GM12878 (cell line): Measurements from ENCODE around the gene BEGAIN.

ENCODE experiments used
- EP300 ChIP-seq, 2 experiments: fragments of 150-350 bp in 1 of 2; IDR thresholded peaks; 2 replicates each; pipeline ENCODE4 v1.6.1; 2011 to 2012; ENCODE audit warnings: low read depth in 2 of 2, low read length in 2 of 2, borderline replicate concordance in 1 of 2, improper control_type of control experiment in 1 of 2, inconsistent platforms in 1 of 2; ENCODE audit not compliant: control insufficient read depth in 1 of 2
- EZH2 ChIP-seq: IDR thresholded peaks from 2 replicates; pipeline ENCODE4 v1.6.1; 2012; ENCODE audit warnings: low read depth, mild to moderate bottlenecking, control low read depth, inconsistent platforms, low read length, borderline replicate concordance; ENCODE audit not compliant: control insufficient read depth
- JUND ChIP-seq: IDR thresholded peaks from 2 replicates; pipeline ENCODE4 v1.6.1; 2012; ENCODE audit warnings: low read depth, mild to moderate bottlenecking, low read length, improper control_type of control experiment, moderate library complexity
- REST ChIP-seq: IDR thresholded peaks from 2 replicates; pipeline ENCODE4 v1.6.1; 2012; ENCODE audit warnings: mild to moderate bottlenecking, low read depth, low read length
- SIN3A ChIP-seq: IDR thresholded peaks from 2 replicates; pipeline ENCODE4 v1.6.1; 2012; ENCODE audit warnings: low read depth, low read length, improper control_type of control experiment
- ZBTB11 ChIP-seq: fragments of 450-650 bp; formaldehyde crosslinking; IDR thresholded peaks from 2 replicates; pipeline ENCODE4 v1.5.0; 2022; ENCODE audit warnings: mild to moderate bottlenecking, missing genetic modification characterization
- TF ChIP-seq, protein P1 (sequence below): IDR thresholded peaks from 2 replicates; pipeline ENCODE4 v1.6.1; 2012; ENCODE audit warnings: low read depth, low read length, improper control_type of control experiment

- no peak for TF ChIP-seq JUND
- TF ChIP-seq EZH2 = no peak
- no peak for TF ChIP-seq EP300 (IDR thresholded peaks at IDR 0.05; ENCODE audit: borderline replicate concordance in 1 of 2, control insufficient read depth in 1 of 2, low read depth in 2 of 2, low read length in 2 of 2)
- TF ChIP-seq SIN3A = no peak
- TF ChIP-seq, protein P1, sequence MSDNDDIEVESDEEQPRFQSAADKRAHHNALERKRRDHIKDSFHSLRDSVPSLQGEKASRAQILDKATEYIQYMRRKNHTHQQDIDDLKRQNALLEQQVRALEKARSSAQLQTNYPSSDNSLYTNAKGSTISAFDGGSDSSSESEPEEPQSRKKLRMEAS = no peak
- no peak for TF ChIP-seq ZBTB11 (CRISPR knock-in tag)
- no peak for TF ChIP-seq REST
These were observed 54.9 kb downstream of the BEGAIN start for GRCh38 chr14:100532154-100532861.
